ENCODE measurements around the gene CASR. TPM values are rescaled to one million over a fixed set of nuclear protein-coding genes. Genes with fewer than 3 reads are reported as not detected.

Gene CASR
- total RNA-seq, 4 donors from 2014 or later: 0.04 TPM; not detected in 3

DNA sequence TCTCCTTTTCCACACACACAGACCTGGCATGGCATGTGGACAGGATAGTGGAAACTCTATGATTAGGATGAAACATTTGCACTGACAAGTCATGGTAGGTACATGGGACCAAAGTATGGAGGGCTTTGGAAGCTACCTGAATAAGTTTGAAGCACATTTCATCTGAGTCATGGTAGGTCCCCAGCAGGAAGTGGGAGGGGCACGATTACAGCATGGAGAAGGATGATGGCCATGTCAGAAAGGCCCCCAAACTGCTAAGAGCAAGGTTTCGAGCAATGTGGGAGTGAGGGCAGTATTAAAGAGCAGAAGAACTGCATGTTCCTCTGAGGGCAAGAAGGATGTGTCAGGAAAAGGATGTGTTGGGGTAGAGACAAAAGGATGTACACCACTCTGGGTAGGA is 90.0 kb downstream of the CASR start:
- TF ChIP-seq CTCF (IDR thresholded peaks at IDR 0.05): no peak
- no peak for TF ChIP-seq POLR2AphosphoS5 (IDR thresholded peaks at IDR 0.05)
- no peak for TF ChIP-seq EP300 (IDR thresholded peaks at IDR 0.05)
- TF ChIP-seq POLR2A (IDR thresholded peaks at IDR 0.05): no peak
- Histone ChIP-seq H3K36me3 (no peaks in the 10 kb centered on the region), H3K4me1 (no peaks in the 10 kb centered on the region), H3K9me3 (no peaks in the 10 kb centered on the region), H3K27me3 (no peaks in the 10 kb centered on the region), H3K4me3 (no peak overlapping the region), H3K27ac (no peak overlapping the region)
- WGBS, 2 donors (ENCODE audit: low coverage in 1 of 2): 64 to 79% methylated on average over 2 of the region's 2 CpGs
- no peak for ATAC-seq

DNA sequence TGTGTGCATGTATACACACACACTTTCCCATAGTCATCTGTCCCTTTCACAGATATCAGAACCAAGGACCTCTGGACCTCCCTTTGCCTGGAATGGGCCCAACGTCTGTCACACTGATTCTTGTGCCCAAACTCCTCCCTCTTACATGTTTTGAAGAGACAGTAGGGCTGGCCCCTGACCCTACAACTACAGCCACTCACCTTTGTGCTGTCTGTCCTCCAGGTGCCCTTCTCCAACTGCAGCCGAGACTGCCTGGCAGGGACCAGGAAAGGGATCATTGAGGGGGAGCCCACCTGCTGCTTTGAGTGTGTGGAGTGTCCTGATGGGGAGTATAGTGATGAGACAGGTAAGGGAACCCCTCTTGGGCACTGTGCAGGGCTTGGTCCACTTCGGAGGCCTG is 98.4 kb downstream of the CASR start:
- no peak overlapping the region for H3K4me3 ChIP-seq
- no peak for ATAC-seq
- 58 to 80% methylated on average over 1 to 2 of the region's 3 CpGs for WGBS, 2 donors (ENCODE audit: low coverage in 1 of 2)
- no peak for TF ChIP-seq CTCF (IDR thresholded peaks at IDR 0.05)
- TF ChIP-seq POLR2A (IDR thresholded peaks at IDR 0.05): no peak
- no peak for TF ChIP-seq EP300 (IDR thresholded peaks at IDR 0.05)
- TF ChIP-seq POLR2AphosphoS5 (IDR thresholded peaks at IDR 0.05): no peak
- no peaks in the 10 kb centered on the region for H3K36me3 ChIP-seq
- no peak overlapping the region for H3K27ac ChIP-seq
- no peaks in the 10 kb centered on the region for H3K27me3 ChIP-seq
- H3K4me1 ChIP-seq: no peaks in the 10 kb centered on the region
- no peaks in the 10 kb centered on the region for H3K9me3 ChIP-seq

- no peaks in the 10 kb centered on the region for H3K27me3 ChIP-seq
- H3K4me3 ChIP-seq: no peak overlapping the region
- H3K9me3 ChIP-seq: no peaks in the 10 kb centered on the region
- 91 to 96% methylated on average over 11 to 17 of the region's 22 CpGs for WGBS, 2 donors (ENCODE audit: low coverage in 1 of 2)
- H3K36me3 ChIP-seq: no peaks in the 10 kb centered on the region
- no peak for TF ChIP-seq EP300 (IDR thresholded peaks at IDR 0.05)
- TF ChIP-seq POLR2A (IDR thresholded peaks at IDR 0.05): no peak
- no peak for TF ChIP-seq CTCF (IDR thresholded peaks at IDR 0.05)
- TF ChIP-seq POLR2AphosphoS5 (IDR thresholded peaks at IDR 0.05): no peak
- no peak overlapping the region for H3K27ac ChIP-seq
- H3K4me1 ChIP-seq: no peaks in the 10 kb centered on the region
- no peak for ATAC-seq
Measured at GRCh38 chr3:122283796-122284445, 100.5 kb downstream of the CASR start.

DNA sequence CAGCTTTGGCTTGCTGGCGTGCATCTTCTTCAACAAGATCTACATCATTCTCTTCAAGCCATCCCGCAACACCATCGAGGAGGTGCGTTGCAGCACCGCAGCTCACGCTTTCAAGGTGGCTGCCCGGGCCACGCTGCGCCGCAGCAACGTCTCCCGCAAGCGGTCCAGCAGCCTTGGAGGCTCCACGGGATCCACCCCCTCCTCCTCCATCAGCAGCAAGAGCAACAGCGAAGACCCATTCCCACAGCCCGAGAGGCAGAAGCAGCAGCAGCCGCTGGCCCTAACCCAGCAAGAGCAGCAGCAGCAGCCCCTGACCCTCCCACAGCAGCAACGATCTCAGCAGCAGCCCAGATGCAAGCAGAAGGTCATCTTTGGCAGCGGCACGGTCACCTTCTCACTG is 101.0 kb downstream of the CASR start:
- Histone ChIP-seq H3K4me1 (no peaks in the 10 kb centered on the region), H3K9me3 (no peaks in the 10 kb centered on the region), H3K4me3 (no peak overlapping the region), H3K36me3 (no peaks in the 10 kb centered on the region), H3K27me3 (no peaks in the 10 kb centered on the region), H3K27ac (no peak overlapping the region)
- TF ChIP-seq CTCF (IDR thresholded peaks at IDR 0.05): no peak
- no peak for ATAC-seq
- WGBS, 2 donors (ENCODE audit: low coverage in 1 of 2): 100% methylated on average over 1 of the region's 20 CpGs

DNA sequence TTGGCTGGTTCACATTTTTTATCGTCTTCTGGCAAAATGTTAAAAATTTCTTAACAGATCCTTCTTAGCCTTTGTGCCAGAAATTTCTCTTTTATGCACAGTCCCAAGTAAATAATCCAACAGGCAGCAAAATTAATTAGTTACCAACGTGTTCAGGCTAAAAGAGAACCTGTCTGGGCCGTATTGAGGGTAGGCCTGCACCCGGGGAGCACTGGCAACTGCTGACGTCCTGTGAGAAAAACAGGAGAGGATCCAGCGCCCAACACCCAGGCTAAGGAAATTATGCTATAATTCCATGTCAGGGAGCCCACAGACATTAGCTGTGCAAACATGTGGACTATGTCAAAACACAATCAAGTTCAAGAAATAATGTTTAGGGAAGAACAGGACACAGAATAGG is 110.9 kb downstream of the CASR start:
- no peaks in the 10 kb centered on the region for H3K9me3 ChIP-seq
- no peak overlapping the region for H3K4me3 ChIP-seq
- H3K36me3 ChIP-seq: no peaks in the 10 kb centered on the region
- 13 to 18% methylated on average over 2 to 6 of the region's 6 CpGs for WGBS, 2 donors (ENCODE audit: low coverage in 1 of 2)
- H3K27me3 ChIP-seq: no peaks in the 10 kb centered on the region
- H3K4me1 ChIP-seq: peaks cover 0 to 20% (median 0%) of the 10 kb centered on the region in 3 donors
- no peak for ATAC-seq
- peak overlapping the region in 2 of 4 donors; percentile 2 to 47 for H3K27ac ChIP-seq
- TF ChIP-seq POLR2A (IDR thresholded peaks at IDR 0.05) (no peak), CTCF (IDR thresholded peaks at IDR 0.05) (no peak), POLR2AphosphoS5 (IDR thresholded peaks at IDR 0.05) (no peak), EP300 (IDR thresholded peaks at IDR 0.05) (no peak)

Measured in gastroesophageal sphincter (tissue), 4 donors.